GM23338 (cell line): ENCODE measurements around the gene TIRAP. TPM values are rescaled to one million over a fixed set of nuclear protein-coding genes. Genes with fewer than 3 reads are reported as not detected.

Experiments
- ATAC-seq: fragments of 200-7000 bp; cut with Tn5 transposase; 3 replicates; pipeline ENCODE4 v1.9.1; 2020
- DNase-seq: peaks from one replicate; pipeline ENCODE4 v3.0.0-alpha.2; 2015; ENCODE audit warnings: low spot score
- H2AFZ ChIP-seq: fragments of 200-600 bp; sonication (generic); 2 replicates; pipeline ENCODE4 v1.8.0; 2016; ENCODE audit warnings: antibody characterized with exemption, mild to moderate bottlenecking, moderate library complexity
- H3F3A ChIP-seq: fragments of 200-600 bp; sonication (generic); replicated peaks from 2 replicates; pipeline ENCODE4 v1.8.0; 2017; ENCODE audit warnings: antibody characterized with exemption, mixed run types, low read depth
- H3K27ac ChIP-seq: fragments of 200-600 bp; sonication (generic); 2 replicates; pipeline ENCODE4 v1.6.1; 2016; ENCODE audit warnings: low read depth
- H3K27me3 ChIP-seq: fragments of 200-600 bp; sonication (generic); 2 replicates; pipeline ENCODE4 v1.8.0; 2016; ENCODE audit warnings: mild to moderate bottlenecking, mixed run types, moderate library complexity; ENCODE audit not compliant: insufficient read depth
- H3K36me3 ChIP-seq: fragments of 200-600 bp; sonication (generic); 2 replicates; pipeline ENCODE4 v1.8.0; 2016; ENCODE audit warnings: mild to moderate bottlenecking; ENCODE audit not compliant: insufficient read depth
- H3K4me1 ChIP-seq: fragments of 200-600 bp; sonication (generic); 2 replicates; pipeline ENCODE4 v1.8.0; 2016; ENCODE audit warnings: mild to moderate bottlenecking, moderate library complexity; ENCODE audit not compliant: insufficient read depth
- H3K4me2 ChIP-seq: fragments of 200-600 bp; sonication (generic); 2 replicates; pipeline ENCODE4 v1.7.1; 2017; ENCODE audit warnings: mixed run types
- H3K4me3 ChIP-seq: fragments of 200-600 bp; sonication (generic); 2 replicates; pipeline ENCODE4 v1.6.1; 2016; ENCODE audit warnings: mixed run types
- H3K79me2 ChIP-seq: fragments of 200-600 bp; sonication (generic); replicated peaks from 2 replicates; pipeline ENCODE4 v1.8.0; 2017; ENCODE audit warnings: mild to moderate bottlenecking; ENCODE audit not compliant: insufficient read depth
- H3K9me2 ChIP-seq: fragments of 200-600 bp; sonication (generic); 2 replicates; pipeline ENCODE4 v1.8.0; 2017; ENCODE audit not compliant: insufficient read depth
- H4K20me1 ChIP-seq: fragments of 200-600 bp; sonication (generic); replicated peaks from 2 replicates; pipeline ENCODE4 v1.8.0; 2017; ENCODE audit warnings: mild to moderate bottlenecking; ENCODE audit not compliant: insufficient read depth
- H3K27ac Mint-ChIP-seq: 2 replicates; pipeline ENCODE4 v1.8.0; 2020; ENCODE audit warnings: inconsistent platforms, mild to moderate bottlenecking, moderate library complexity, mixed read lengths
- H3K27me3 Mint-ChIP-seq: 3 replicates; pipeline ENCODE4 v1.8.0; 2022; ENCODE audit warnings: low read depth, mild to moderate bottlenecking, moderate library complexity, mixed read lengths, inconsistent platforms; ENCODE audit not compliant: insufficient read depth, poor library complexity
- H3K36me3 Mint-ChIP-seq: 3 replicates; pipeline ENCODE4 v1.8.0; 2021; ENCODE audit warnings: low read depth, mild to moderate bottlenecking, inconsistent platforms, moderate library complexity, mixed read lengths
- H3K4me1 Mint-ChIP-seq: 3 replicates; pipeline ENCODE4 v1.8.0; 2020; ENCODE audit warnings: mild to moderate bottlenecking, inconsistent platforms, mixed read lengths
- H3K4me3 Mint-ChIP-seq: 3 replicates; pipeline ENCODE4 v1.8.0; 2021; ENCODE audit warnings: moderate library complexity, mild to moderate bottlenecking, inconsistent platforms, mixed read lengths
- H3K9me3 Mint-ChIP-seq: 3 replicates; pipeline ENCODE4 v1.8.0; 2020; ENCODE audit warnings: moderate library complexity, mild to moderate bottlenecking, inconsistent platforms, mixed read lengths
- CREB1 ChIP-seq: fragments of 250-450 bp; sonication (Bioruptor Pico); IDR thresholded peaks from 2 replicates; pipeline ENCODE4 v1.5.0; 2020; ENCODE audit warnings: low read depth, mild to moderate bottlenecking, moderate library complexity
- EZH2 ChIP-seq: fragments of 200-600 bp; sonication (generic); IDR thresholded peaks from one replicate; pipeline ENCODE4 v1.8.0; 2017; ENCODE audit warnings: antibody characterized with exemption, mild to moderate bottlenecking, low read depth; ENCODE audit not compliant: unreplicated experiment
- EZH2phosphoT487 ChIP-seq: fragments of 200-600 bp; sonication (generic); IDR thresholded peaks from one replicate; pipeline ENCODE4 v1.8.1; 2018; ENCODE audit warnings: antibody characterized with exemption; ENCODE audit not compliant: unreplicated experiment
- JUNB ChIP-seq: IDR thresholded peaks from one replicate; pipeline ENCODE4 v1.6.1; 2016; ENCODE audit warnings: antibody characterized with exemption; ENCODE audit not compliant: unreplicated experiment
- REST ChIP-seq: IDR thresholded peaks from one replicate; pipeline ENCODE4 v1.6.1; 2018; ENCODE audit warnings: antibody characterized with exemption; ENCODE audit not compliant: unreplicated experiment
- STAT1 ChIP-seq: IDR thresholded peaks from one replicate; pipeline ENCODE4 v1.6.1; 2016; ENCODE audit warnings: antibody characterized with exemption; ENCODE audit not compliant: unreplicated experiment
- ZNF114 ChIP-seq: fragments of 250-450 bp; sonication (Bioruptor Pico); IDR thresholded peaks from 2 replicates; pipeline ENCODE4 v1.5.0; 2020; ENCODE audit warnings: mild to moderate bottlenecking, moderate library complexity
- ZNF331 ChIP-seq: fragments of 250-450 bp; sonication (Bioruptor Pico); IDR thresholded peaks from 2 replicates; pipeline ENCODE4 v1.5.0; 2020; ENCODE audit warnings: low read depth, mild to moderate bottlenecking, moderate library complexity
- polyA plus RNA-seq: library from polyadenylated mRNA; unstranded; fragments of >200 nt; fragmentation: Nextera tagmentation; extraction: Ambion mirVana; gene quantifications from 2 replicates; pipeline ENCODE4 v1.2.1, GENCODE V29; 2016
- total RNA-seq: library from RNA; depleted of rRNA; stranded (reverse); fragments of >200 nt; shearing (Covaris generic); gene quantifications from 2 replicates; pipeline ENCODE4 v1.2.3, GENCODE V29; 2014
- TF ChIP-seq, protein P1 (sequence below): fragments of 250-450 bp; sonication (Bioruptor Pico); IDR thresholded peaks from 2 replicates; pipeline ENCODE4 v1.5.0; 2020; ENCODE audit warnings: mild to moderate bottlenecking, moderate library complexity

Gene TIRAP
- total and polyA plus RNA-seq, 2 experiments from 2014 or later = 1.1 to 3.4 TPM

GRCh38 chr11:126327281-126328000 lies 44.5 kb downstream of the TIRAP start (continued):
- TF ChIP-seq REST = no peak

GRCh38 chr11:126328001-126328390 lies 45.1 kb downstream of the TIRAP start:
- Histone ChIP-seq H3K4me2 (no peak overlapping the region), H3K27me3 (no peaks in the 10 kb centered on the region), H3K79me2 (no peaks in the 10 kb centered on the region; the same call in 1 of the 2 replicates), H3F3A (no peaks in the 10 kb centered on the region), H3K36me3 (no peaks in the 10 kb centered on the region), H2AFZ (no peak overlapping the region), H4K20me1 (no peaks in the 10 kb centered on the region), H3K27ac (no peak overlapping the region), H3K9me2 (no peaks in the 10 kb centered on the region), H3K4me1 (no peaks in the 10 kb centered on the region), H3K4me3 (no peak overlapping the region)
- H3K27ac Mint-ChIP-seq = no peak overlapping the region
- H3K4me3 Mint-ChIP-seq = no peak overlapping the region
- H3K4me1 Mint-ChIP-seq = peaks cover 16% of the 10 kb centered on the region
- H3K36me3 Mint-ChIP-seq = no peaks in the 10 kb centered on the region; the same call in 2 of the 3 replicates
- H3K27me3 Mint-ChIP-seq = no peaks in the 10 kb centered on the region
- H3K9me3 Mint-ChIP-seq = no peaks in the 10 kb centered on the region
- ATAC-seq (peak; percentile 37), DNase-seq (no peak)
- no peak for TF ChIP-seq EZH2phosphoT487
- TF ChIP-seq STAT1 = no peak
- TF ChIP-seq, protein P1, sequence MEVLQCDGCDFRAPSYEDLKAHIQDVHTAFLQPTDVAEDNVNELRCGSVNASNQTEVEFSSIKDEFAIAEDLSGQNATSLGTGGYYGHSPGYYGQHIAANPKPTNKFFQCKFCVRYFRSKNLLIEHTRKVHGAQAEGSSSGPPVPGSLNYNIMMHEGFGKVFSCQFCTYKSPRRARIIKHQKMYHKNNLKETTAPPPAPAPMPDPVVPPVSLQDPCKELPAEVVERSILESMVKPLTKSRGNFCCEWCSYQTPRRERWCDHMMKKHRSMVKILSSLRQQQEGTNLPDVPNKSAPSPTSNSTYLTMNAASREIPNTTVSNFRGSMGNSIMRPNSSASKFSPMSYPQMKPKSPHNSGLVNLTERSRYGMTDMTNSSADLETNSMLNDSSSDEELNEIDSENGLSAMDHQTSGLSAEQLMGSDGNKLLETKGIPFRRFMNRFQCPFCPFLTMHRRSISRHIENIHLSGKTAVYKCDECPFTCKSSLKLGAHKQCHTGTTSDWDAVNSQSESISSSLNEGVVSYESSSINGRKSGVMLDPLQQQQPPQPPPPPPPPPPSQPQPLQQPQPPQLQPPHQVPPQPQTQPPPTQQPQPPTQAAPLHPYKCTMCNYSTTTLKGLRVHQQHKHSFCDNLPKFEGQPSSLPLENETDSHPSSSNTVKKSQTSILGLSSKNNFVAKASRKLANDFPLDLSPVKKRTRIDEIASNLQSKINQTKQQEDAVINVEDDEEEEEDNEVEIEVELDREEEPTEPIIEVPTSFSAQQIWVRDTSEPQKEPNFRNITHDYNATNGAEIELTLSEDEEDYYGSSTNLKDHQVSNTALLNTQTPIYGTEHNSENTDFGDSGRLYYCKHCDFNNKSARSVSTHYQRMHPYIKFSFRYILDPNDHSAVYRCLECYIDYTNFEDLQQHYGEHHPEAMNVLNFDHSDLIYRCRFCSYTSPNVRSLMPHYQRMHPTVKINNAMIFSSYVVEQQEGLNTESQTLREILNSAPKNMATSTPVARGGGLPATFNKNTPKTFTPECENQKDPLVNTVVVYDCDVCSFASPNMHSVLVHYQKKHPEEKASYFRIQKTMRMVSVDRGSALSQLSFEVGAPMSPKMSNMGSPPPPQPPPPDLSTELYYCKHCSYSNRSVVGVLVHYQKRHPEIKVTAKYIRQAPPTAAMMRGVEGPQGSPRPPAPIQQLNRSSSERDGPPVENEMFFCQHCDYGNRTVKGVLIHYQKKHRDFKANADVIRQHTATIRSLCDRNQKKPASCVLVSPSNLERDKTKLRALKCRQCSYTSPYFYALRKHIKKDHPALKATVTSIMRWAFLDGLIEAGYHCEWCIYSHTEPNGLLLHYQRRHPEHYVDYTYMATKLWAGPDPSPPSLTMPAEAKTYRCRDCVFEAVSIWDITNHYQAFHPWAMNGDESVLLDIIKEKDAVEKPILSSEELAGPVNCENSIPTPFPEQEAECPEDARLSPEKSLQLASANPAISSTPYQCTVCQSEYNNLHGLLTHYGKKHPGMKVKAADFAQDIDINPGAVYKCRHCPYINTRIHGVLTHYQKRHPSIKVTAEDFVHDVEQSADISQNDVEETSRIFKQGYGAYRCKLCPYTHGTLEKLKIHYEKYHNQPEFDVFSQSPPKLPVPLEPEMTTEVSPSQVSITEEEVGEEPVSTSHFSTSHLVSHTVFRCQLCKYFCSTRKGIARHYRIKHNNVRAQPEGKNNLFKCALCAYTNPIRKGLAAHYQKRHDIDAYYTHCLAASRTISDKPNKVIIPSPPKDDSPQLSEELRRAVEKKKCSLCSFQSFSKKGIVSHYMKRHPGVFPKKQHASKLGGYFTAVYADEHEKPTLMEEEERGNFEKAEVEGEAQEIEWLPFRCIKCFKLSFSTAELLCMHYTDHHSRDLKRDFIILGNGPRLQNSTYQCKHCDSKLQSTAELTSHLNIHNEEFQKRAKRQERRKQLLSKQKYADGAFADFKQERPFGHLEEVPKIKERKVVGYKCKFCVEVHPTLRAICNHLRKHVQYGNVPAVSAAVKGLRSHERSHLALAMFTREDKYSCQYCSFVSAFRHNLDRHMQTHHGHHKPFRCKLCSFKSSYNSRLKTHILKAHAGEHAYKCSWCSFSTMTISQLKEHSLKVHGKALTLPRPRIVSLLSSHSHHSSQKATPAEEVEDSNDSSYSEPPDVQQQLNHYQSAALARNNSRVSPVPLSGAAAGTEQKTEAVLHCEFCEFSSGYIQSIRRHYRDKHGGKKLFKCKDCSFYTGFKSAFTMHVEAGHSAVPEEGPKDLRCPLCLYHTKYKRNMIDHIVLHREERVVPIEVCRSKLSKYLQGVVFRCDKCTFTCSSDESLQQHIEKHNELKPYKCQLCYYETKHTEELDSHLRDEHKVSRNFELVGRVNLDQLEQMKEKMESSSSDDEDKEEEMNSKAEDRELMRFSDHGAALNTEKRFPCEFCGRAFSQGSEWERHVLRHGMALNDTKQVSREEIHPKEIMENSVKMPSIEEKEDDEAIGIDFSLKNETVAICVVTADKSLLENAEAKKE = no peak
- TF ChIP-seq EZH2 = no peak
- TF ChIP-seq REST = no peak
- no peak for TF ChIP-seq CREB1 (CRISPR knock-in tag)
- TF ChIP-seq JUNB = no peak
- no peak for TF ChIP-seq ZNF114 (CRISPR knock-in tag)
- TF ChIP-seq ZNF331 = no peak
